WTC11 (cell line): Measurements from ENCODE around the gene OR8H1. TPM values are rescaled to one million over a fixed set of nuclear protein-coding genes. Genes with fewer than 3 reads are reported as not detected.

Source experiments
- ATAC-seq: fragments of 200-7000 bp; cut with Tn5 transposase; 2 replicates; pipeline ENCODE4 v1.10.0; 2021; ENCODE audit warnings: mild to moderate bottlenecking, moderate library complexity
- CTCF ChIA-PET: fragments of 300-600 bp; sonication (Branson Sonifier 250); formaldehyde crosslinking; loops from one replicate; lab custom pipeline; 2021; ENCODE audit warnings: antibody characterized with exemption; lab: Charles Lee
- POLR2A ChIA-PET: fragments of 350-600 bp; sonication (Branson Sonifier 250); formaldehyde crosslinking; loops from one replicate; lab custom pipeline; 2021; ENCODE audit warnings: antibody characterized with exemption; lab: Charles Lee
- DNase-seq: peaks from one replicate; pipeline ENCODE4 v3.0.0; 2021; ENCODE audit warnings: low spot score
- H3K27ac Mint-ChIP-seq: 2 replicates; pipeline ENCODE4 v1.8.0; 2021; ENCODE audit warnings: mixed read lengths
- H3K27me3 Mint-ChIP-seq: 2 replicates; pipeline ENCODE4 v1.8.0; 2021; ENCODE audit warnings: low read depth, mild to moderate bottlenecking, moderate library complexity, mixed read lengths
- H3K36me3 Mint-ChIP-seq: 2 replicates; pipeline ENCODE4 v1.8.0; 2021; ENCODE audit warnings: mixed read lengths
- H3K4me1 Mint-ChIP-seq: 2 replicates; pipeline ENCODE4 v1.8.0; 2022; ENCODE audit warnings: mixed read lengths
- H3K4me3 Mint-ChIP-seq: 2 replicates; pipeline ENCODE4 v1.8.0; 2021; ENCODE audit warnings: mild to moderate bottlenecking, moderate library complexity, mixed read lengths
- H3K9me3 Mint-ChIP-seq: 2 replicates; pipeline ENCODE4 v1.8.0; 2021; ENCODE audit warnings: mixed read lengths
- IRF2 ChIP-seq: sonication (generic); formaldehyde crosslinking; IDR thresholded peaks from 2 replicates; pipeline ENCODE4 v1.8.0; 2022; ENCODE audit warnings: low read depth, missing genetic modification reagents, borderline replicate concordance
- KAT7 ChIP-seq: sonication (generic); formaldehyde crosslinking; IDR thresholded peaks from 2 replicates; pipeline ENCODE4 v1.8.1; 2023; ENCODE audit warnings: missing genetic modification reagents, mild to moderate bottlenecking, borderline replicate concordance
- NR3C1 ChIP-seq: sonication (generic); formaldehyde crosslinking; conservative IDR thresholded peaks from 2 replicates; pipeline ENCODE4 v1.8.1; 2023; ENCODE audit warnings: low read depth, mild to moderate bottlenecking, missing genetic modification reagents
- RORB ChIP-seq: fragments of 250-450 bp; sonication (Bioruptor Pico); IDR thresholded peaks from 2 replicates; pipeline ENCODE4 v1.9.0; 2021; ENCODE audit warnings: mild to moderate bottlenecking
- SMAD4 ChIP-seq: sonication (generic); formaldehyde crosslinking; IDR thresholded peaks from 2 replicates; pipeline ENCODE4 v1.8.0; 2022; ENCODE audit warnings: mild to moderate bottlenecking, missing genetic modification reagents
- TEAD1 ChIP-seq: sonication (generic); formaldehyde crosslinking; IDR thresholded peaks from 2 replicates; pipeline ENCODE4 v1.8.0; 2022; ENCODE audit warnings: mild to moderate bottlenecking, missing genetic modification reagents
- TEAD4 ChIP-seq: sonication (generic); formaldehyde crosslinking; IDR thresholded peaks from 2 replicates; pipeline ENCODE4 v1.8.0; 2022; ENCODE audit warnings: mild to moderate bottlenecking, missing genetic modification reagents
- TP53 ChIP-seq: sonication (generic); formaldehyde crosslinking; IDR thresholded peaks from 2 replicates; pipeline ENCODE4 v1.8.1; 2023; ENCODE audit warnings: mild to moderate bottlenecking, missing genetic modification reagents
- ZNF263 ChIP-seq: sonication (generic); formaldehyde crosslinking; IDR thresholded peaks from 2 replicates; pipeline ENCODE4 v1.8.1; 2022; ENCODE audit warnings: low read depth, mild to moderate bottlenecking, moderate library complexity, missing genetic modification reagents
- ZNF423 ChIP-seq: fragments of 250-450 bp; sonication (Bioruptor Pico); IDR thresholded peaks from 2 replicates; pipeline ENCODE4 v2.1.2; 2022; ENCODE audit warnings: mild to moderate bottlenecking, moderate library complexity
- total RNA-seq: library from RNA; stranded (reverse); gene quantifications from 3 replicates; pipeline ENCODE4 v1.2.3, GENCODE V29; 2021
- TF ChIP-seq, protein P1 (sequence below): fragments of 200-600 bp; IDR thresholded peaks from 2 replicates; pipeline ENCODE4 v1.8.0; 2022; ENCODE audit warnings: antibody characterized with exemption
- TF ChIP-seq, protein P2 (sequence below): sonication (generic); formaldehyde crosslinking; IDR thresholded peaks from 2 replicates; pipeline ENCODE4 v1.8.1; 2022; ENCODE audit warnings: low read depth, mild to moderate bottlenecking, moderate library complexity, missing genetic modification reagents, borderline replicate concordance
- TF ChIP-seq, protein P3 (sequence below): sonication (generic); formaldehyde crosslinking; IDR thresholded peaks from 2 replicates; pipeline ENCODE4 v1.8.0; 2022; ENCODE audit warnings: mild to moderate bottlenecking, missing genetic modification reagents
- TF ChIP-seq, protein P4 (sequence below): sonication (generic); formaldehyde crosslinking; IDR thresholded peaks from 2 replicates; pipeline ENCODE4 v1.8.1; 2023; ENCODE audit warnings: mild to moderate bottlenecking, moderate library complexity, missing genetic modification reagents
- TF ChIP-seq, protein P5 (sequence below): fragments of 250-450 bp; sonication (Bioruptor Pico); IDR thresholded peaks from 2 replicates; pipeline ENCODE4 v1.9.0; 2021; ENCODE audit warnings: mild to moderate bottlenecking, borderline replicate concordance
- TF ChIP-seq, protein P6 (sequence below): fragments of 250-450 bp; sonication (Bioruptor Pico); IDR thresholded peaks from 2 replicates; pipeline ENCODE4 v1.8.0; 2021; ENCODE audit warnings: mild to moderate bottlenecking
- TF ChIP-seq, protein P7 (sequence below): sonication (generic); formaldehyde crosslinking; IDR thresholded peaks from 2 replicates; pipeline ENCODE4 v1.8.1; 2023; ENCODE audit warnings: mild to moderate bottlenecking, missing genetic modification reagents

Gene OR8H1
- total RNA-seq, 1 experiment from 2014 or later, result not detected

DNA sequence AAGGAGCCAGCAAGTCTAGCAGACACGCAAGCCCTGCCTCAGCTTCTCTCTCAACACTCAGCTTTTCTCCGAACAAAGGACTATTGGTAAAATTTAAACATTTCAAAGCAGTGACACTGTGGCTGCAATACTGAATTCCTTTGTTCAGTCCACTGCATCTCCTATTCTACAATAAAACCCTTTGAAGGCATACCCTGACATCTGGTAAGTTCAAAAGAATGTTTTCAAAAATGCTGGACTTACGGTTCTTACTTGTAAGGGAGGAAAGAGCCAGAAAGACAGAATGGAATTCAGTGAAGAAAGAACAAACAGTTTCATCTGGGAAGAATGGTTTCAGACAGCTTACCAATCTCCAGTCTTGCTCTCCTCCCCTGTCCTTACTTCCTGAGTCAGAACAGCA lies 41.1 kb upstream of the OR8H1 start (continued):
- TF ChIP-seq, protein P1, sequence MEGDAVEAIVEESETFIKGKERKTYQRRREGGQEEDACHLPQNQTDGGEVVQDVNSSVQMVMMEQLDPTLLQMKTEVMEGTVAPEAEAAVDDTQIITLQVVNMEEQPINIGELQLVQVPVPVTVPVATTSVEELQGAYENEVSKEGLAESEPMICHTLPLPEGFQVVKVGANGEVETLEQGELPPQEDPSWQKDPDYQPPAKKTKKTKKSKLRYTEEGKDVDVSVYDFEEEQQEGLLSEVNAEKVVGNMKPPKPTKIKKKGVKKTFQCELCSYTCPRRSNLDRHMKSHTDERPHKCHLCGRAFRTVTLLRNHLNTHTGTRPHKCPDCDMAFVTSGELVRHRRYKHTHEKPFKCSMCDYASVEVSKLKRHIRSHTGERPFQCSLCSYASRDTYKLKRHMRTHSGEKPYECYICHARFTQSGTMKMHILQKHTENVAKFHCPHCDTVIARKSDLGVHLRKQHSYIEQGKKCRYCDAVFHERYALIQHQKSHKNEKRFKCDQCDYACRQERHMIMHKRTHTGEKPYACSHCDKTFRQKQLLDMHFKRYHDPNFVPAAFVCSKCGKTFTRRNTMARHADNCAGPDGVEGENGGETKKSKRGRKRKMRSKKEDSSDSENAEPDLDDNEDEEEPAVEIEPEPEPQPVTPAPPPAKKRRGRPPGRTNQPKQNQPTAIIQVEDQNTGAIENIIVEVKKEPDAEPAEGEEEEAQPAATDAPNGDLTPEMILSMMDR, result no peak
- no peak for TF ChIP-seq ZNF423 (CRISPR knock-in tag)
- no peak for TF ChIP-seq ZNF263 (CRISPR knock-in tag)
- TF ChIP-seq, protein P2, sequence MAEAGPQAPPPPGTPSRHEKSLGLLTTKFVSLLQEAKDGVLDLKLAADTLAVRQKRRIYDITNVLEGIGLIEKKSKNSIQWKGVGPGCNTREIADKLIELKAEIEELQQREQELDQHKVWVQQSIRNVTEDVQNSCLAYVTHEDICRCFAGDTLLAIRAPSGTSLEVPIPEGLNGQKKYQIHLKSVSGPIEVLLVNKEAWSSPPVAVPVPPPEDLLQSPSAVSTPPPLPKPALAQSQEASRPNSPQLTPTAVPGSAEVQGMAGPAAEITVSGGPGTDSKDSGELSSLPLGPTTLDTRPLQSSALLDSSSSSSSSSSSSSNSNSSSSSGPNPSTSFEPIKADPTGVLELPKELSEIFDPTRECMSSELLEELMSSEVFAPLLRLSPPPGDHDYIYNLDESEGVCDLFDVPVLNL (CRISPR knock-in tag), result no peak
- TF ChIP-seq RORB, result no peak
- TF ChIP-seq TEAD1 (CRISPR knock-in tag), result no peak
- TF ChIP-seq KAT7 (CRISPR knock-in tag), result no peak
- no peak for TF ChIP-seq IRF2
- TF ChIP-seq, protein P3, sequence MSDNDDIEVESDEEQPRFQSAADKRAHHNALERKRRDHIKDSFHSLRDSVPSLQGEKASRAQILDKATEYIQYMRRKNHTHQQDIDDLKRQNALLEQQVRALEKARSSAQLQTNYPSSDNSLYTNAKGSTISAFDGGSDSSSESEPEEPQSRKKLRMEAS (CRISPR knock-in tag), result no peak
- no peak for TF ChIP-seq TEAD4 (CRISPR knock-in tag)
- TF ChIP-seq, protein P4, sequence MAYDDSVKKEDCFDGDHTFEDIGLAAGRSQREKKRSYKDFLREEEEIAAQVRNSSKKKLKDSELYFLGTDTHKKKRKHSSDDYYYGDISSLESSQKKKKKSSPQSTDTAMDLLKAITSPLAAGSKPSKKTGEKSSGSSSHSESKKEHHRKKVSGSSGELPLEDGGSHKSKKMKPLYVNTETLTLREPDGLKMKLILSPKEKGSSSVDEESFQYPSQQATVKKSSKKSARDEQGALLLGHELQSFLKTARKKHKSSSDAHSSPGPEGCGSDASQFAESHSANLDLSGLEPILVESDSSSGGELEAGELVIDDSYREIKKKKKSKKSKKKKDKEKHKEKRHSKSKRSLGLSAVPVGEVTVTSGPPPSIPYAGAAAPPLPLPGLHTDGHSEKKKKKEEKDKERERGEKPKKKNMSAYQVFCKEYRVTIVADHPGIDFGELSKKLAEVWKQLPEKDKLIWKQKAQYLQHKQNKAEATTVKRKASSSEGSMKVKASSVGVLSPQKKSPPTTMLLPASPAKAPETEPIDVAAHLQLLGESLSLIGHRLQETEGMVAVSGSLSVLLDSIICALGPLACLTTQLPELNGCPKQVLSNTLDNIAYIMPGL (CRISPR knock-in tag), result no peak
- TF ChIP-seq, protein P5, sequence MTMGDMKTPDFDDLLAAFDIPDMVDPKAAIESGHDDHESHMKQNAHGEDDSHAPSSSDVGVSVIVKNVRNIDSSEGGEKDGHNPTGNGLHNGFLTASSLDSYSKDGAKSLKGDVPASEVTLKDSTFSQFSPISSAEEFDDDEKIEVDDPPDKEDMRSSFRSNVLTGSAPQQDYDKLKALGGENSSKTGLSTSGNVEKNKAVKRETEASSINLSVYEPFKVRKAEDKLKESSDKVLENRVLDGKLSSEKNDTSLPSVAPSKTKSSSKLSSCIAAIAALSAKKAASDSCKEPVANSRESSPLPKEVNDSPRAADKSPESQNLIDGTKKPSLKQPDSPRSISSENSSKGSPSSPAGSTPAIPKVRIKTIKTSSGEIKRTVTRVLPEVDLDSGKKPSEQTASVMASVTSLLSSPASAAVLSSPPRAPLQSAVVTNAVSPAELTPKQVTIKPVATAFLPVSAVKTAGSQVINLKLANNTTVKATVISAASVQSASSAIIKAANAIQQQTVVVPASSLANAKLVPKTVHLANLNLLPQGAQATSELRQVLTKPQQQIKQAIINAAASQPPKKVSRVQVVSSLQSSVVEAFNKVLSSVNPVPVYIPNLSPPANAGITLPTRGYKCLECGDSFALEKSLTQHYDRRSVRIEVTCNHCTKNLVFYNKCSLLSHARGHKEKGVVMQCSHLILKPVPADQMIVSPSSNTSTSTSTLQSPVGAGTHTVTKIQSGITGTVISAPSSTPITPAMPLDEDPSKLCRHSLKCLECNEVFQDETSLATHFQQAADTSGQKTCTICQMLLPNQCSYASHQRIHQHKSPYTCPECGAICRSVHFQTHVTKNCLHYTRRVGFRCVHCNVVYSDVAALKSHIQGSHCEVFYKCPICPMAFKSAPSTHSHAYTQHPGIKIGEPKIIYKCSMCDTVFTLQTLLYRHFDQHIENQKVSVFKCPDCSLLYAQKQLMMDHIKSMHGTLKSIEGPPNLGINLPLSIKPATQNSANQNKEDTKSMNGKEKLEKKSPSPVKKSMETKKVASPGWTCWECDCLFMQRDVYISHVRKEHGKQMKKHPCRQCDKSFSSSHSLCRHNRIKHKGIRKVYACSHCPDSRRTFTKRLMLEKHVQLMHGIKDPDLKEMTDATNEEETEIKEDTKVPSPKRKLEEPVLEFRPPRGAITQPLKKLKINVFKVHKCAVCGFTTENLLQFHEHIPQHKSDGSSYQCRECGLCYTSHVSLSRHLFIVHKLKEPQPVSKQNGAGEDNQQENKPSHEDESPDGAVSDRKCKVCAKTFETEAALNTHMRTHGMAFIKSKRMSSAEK (CRISPR knock-in tag), result no peak
- TF ChIP-seq NR3C1 (CRISPR knock-in tag), result no peak
- no peak for TF ChIP-seq SMAD4

DNA sequence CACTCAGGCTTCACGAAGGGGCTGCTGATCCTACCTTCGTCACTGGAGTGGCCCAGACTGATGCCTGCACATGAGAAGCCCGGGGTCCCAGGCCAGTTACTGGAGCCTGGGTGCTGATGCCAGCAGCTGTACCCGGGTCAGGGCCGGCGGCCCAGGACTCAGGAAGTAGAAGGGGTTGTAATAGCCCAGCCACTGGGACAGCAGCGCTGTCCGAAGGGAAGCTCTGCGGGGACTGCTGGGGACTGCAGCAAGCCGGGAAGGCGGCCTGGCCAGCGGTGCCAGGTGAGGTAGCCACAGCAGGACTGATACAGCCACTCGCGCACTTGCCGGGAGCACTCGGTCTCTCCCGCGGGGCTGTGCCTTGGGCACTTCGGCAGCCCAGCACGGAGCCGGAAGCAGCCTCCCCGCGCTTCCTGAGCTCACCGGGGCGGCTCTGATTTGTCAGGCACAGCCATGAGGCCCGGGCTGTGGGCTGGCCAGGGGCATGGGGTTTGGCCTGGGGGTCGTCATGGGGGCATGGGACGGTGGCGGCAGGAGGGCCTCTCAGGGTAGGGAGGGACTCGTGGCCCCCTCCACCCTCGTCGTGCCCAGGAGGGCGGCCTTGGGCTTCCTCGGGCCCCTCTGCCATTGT lies 39.9 kb upstream of the OR8H1 start:
- Mint-ChIP-seq H3K4me3 (no peak overlapping the region), H3K27me3 (no peaks in the 10 kb centered on the region; the same call in 1 of the 2 replicates), H3K9me3 (peaks cover 16% of the 10 kb centered on the region), H3K27ac (no peak overlapping the region), H3K36me3 (peaks cover under 1% of the 10 kb centered on the region; the same call in 1 of the 2 replicates), H3K4me1 (peaks cover 12% of the 10 kb centered on the region)
- ChIA-PET POLR2A (no interaction called here), CTCF (no interaction called here)
- DNase-seq, result peak; percentile 11
- ATAC-seq, result no peak
- TF ChIP-seq TP53 (CRISPR knock-in tag) (no peak), TEAD4 (CRISPR knock-in tag) (no peak)
- TF ChIP-seq, protein P5 (CRISPR knock-in tag), result no peak
- TF ChIP-seq, protein P6, sequence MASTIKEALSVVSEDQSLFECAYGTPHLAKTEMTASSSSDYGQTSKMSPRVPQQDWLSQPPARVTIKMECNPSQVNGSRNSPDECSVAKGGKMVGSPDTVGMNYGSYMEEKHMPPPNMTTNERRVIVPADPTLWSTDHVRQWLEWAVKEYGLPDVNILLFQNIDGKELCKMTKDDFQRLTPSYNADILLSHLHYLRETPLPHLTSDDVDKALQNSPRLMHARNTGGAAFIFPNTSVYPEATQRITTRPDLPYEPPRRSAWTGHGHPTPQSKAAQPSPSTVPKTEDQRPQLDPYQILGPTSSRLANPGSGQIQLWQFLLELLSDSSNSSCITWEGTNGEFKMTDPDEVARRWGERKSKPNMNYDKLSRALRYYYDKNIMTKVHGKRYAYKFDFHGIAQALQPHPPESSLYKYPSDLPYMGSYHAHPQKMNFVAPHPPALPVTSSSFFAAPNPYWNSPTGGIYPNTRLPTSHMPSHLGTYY (CRISPR knock-in tag), result no peak
- TF ChIP-seq, protein P7, sequence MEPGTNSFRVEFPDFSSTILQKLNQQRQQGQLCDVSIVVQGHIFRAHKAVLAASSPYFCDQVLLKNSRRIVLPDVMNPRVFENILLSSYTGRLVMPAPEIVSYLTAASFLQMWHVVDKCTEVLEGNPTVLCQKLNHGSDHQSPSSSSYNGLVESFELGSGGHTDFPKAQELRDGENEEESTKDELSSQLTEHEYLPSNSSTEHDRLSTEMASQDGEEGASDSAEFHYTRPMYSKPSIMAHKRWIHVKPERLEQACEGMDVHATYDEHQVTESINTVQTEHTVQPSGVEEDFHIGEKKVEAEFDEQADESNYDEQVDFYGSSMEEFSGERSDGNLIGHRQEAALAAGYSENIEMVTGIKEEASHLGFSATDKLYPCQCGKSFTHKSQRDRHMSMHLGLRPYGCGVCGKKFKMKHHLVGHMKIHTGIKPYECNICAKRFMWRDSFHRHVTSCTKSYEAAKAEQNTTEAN (CRISPR knock-in tag), result no peak
- TF ChIP-seq, protein P2 (CRISPR knock-in tag), result no peak
